Frontal cortex (tissue), 4 donors: ENCODE measurements around the gene SMAD3. TPM values are rescaled to one million over a fixed set of nuclear protein-coding genes. Genes with fewer than 3 reads are reported as not detected.
"Not testable (repeated sequence)": the region's sequence is repeated elsewhere in the genome, so short reads cannot be mapped to it uniquely, and the experiment has no call there.

Source experiments
- DNase-seq, 2 donors: peaks; one replicate each; pipeline ENCODE4 v3.0.0; 2012; ENCODE audit warnings: low spot score in 2 of 2
- FAIRE-seq: peaks from 2 replicates; lab custom pipeline; 2012; peaks lifted over from hg19 to GRCh38; lab: Jason Lieb, UNC
- total RNA-seq: library from RNA; depleted of rRNA; stranded (reverse); fragments of >200 nt; gene quantifications from one replicate; pipeline ENCODE4 v1.2.3, GENCODE V29; 2014
- donor health status: control.
- donor health status: control.
- donor health status: control.

Gene SMAD3
- total RNA-seq, 1 donor from 2014 or later, result 2.0 TPM

DNA sequence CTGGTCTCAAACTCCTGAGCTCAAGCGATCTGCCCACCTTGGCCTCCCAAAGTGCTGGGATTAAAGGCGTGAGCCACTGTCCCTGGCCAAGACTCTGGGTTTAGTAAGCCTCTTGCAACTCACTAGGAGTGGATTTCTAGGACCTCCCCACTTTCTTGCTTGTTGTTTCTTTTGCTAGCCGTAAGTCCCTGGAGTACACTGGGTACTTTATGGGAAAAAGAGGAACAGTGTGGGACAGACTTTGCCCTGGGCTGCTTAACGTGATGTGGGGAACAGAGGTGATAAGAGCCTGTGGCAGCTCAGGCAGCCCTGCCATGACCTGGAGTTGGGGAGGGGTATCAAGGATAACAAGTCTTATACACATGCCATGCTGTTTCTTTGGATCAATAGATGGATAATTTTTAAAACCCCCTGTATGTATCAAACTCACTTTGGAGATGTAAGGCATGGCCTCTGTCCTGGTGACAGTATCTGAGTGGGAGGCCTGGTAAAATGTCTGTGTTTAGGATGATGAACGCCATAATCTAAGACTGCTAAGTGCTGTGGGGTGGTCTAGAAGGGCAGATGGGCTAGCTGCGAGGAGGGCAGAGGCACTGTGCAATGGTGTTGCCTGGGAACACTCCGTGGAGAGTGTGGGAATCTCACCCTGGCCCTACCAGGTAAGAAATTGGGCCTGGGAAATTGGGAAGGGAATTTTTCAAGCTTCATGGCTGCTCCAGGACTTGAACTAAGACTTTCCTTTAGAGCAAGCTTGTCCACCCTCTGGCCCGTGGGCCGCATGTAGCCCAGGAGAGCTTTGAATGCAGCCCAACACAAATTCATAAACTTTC, 54.8 kb downstream of the SMAD3 start:
- no peak for FAIRE-seq

DNA sequence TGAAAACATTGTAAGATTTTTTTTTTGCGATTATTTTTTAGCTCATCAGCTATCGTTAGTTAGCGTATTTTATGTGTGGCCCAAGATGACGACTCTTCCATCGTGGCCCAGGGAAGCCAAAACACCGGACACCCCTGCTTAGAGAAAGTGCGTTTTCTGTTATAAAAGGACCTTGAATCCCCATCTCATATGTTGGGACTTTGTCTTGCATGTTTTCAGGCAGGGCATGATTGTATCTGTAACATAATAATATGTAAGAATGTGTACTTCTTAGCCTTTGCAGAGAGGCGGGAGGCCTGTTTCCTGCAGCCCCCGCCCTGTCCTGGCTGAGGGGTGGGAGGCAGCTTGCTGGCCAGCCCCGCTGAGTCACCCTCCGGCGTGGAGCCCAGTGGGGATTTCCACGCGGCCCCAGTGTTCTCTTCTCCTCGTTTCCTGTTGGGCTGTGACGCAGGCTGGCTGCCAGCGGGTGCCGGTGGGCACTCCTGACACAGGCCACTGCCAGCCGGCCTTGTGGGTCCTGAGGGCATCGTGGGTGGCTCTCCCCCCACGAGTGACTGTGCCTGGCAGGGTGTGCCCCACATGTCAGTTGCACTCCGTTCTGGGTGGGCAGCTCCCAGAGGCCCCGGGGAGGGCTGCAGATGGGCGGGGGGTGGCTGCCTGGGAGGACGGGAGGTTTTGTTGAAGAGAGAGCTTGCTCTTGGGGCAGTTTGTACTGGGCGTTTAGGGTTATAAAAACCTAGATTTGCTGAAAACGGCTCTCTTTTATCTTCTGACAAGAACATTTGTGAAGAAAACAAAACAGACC, 55.6 kb downstream of the SMAD3 start:
- DNase-seq (peak; percentile 31 to 83), FAIRE-seq (no peak)

More for the DNA sequence above, 54.8 kb downstream of the SMAD3 start:
- DNase-seq, result no peak

GRCh38 chr15:67121644-67122605, 56.5 kb downstream of the SMAD3 start:
- DNase-seq (no peak), FAIRE-seq (no peak)

DNA sequence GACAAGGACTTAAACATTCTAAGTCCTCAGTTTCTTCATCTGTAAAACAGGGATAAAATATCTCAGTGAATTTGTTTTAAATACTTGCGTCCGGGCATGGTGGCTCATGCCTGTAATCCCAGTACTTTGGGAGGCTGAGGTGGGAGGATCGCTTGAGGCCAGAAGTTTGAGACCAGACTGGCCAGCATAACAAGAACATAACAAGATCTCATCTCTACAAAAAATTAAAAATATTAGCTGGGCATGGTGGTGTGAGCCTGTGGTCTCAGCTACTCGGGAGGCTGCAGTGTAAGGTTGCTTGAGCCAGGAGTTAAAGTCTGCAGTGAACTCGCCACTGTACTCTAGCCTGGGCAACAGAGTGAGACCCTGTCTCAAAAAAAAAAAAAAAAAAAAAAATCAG, 57.4 kb downstream of the SMAD3 start:
- FAIRE-seq, DNase-seq: not testable (repeated sequence)

DNA sequence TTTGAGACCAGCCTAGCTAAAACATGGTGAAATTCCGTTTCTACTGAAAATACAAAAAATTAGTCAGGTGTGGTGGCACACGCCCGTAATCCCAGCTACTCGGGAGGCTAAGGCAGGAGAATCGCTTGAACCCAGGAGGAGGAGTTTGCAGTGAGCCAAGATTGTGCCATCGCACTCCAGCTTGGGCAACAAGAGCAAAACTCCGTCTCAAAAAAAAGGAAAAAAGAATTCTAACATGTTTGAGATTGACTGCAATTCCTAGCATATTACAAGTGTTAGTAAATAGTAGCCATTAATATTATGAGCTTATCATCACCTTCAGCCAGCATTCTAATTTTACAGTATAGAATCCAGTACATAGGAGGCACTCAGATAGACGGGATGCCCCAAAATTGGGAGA, 57.9 kb downstream of the SMAD3 start:
- not testable (repeated sequence) for DNase-seq, FAIRE-seq

GRCh38 chr15:67124111-67124510, 58.7 kb downstream of the SMAD3 start:
- DNase-seq (no peak), FAIRE-seq (no peak)

GRCh38 chr15:67124911-67125588, 59.6 kb downstream of the SMAD3 start:
- DNase-seq (no peak), FAIRE-seq (no peak)

- FAIRE-seq, result no peak
- peak in 1 of 2 donors; percentile 59 for DNase-seq
These were observed 60.4 kb downstream of the SMAD3 start for GRCh38 chr15:67125589-67126502.

DNA sequence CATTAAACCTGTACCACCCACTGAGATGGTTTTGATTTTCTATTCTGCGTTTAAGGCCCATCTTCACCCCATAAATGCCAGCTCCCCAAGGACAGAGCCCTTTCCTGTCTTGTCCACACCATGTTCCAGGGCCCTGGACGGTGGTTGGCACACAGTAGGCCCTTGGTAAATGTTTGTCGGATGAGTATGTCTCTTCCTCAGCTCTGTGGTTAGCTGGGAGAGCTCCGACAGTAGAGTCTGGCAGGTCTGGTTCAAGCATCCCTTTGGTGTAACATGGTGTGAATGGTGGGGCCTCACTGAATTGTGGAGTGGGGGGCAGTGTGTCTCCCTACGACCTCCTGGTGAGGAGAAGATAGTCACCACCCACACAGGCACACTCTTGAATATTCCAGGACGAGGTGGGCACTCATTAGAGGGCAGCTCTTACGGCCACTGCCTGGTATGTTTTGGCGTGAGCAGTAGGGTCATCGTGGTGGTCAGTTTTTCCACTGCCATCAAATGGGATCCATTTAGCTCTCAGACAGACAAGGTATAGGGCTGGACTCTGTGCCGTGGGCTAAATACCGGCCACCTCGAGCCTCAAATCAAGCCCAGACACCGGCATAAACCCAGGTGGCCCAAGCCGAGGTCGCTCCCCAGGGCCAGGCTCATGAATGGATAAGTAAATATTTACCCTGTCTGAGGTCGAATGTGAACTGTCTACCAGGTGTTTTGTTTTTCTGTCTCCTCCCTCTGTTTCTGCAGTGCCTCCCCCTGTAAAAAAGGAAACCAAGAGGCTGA, 61.3 kb downstream of the SMAD3 start:
- FAIRE-seq, result no peak
- DNase-seq, result no peak

DNA sequence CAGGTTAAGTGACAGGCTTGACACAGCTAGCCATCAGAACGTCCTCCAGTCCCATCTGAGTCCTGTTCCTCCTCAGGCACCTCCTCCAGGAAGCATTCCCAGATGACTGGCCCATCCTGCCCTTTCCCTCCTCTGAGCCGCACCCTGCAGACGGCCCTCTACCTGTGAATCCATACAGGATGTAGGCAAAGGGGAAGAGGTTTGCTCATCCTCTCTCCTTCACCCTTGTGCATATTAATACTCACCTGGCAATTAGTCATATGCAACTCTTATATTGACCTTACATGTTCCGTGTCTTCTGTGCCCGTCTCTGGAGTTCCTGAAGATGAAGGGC, 61.9 kb downstream of the SMAD3 start:
- DNase-seq (no peak), FAIRE-seq (no peak)

DNA sequence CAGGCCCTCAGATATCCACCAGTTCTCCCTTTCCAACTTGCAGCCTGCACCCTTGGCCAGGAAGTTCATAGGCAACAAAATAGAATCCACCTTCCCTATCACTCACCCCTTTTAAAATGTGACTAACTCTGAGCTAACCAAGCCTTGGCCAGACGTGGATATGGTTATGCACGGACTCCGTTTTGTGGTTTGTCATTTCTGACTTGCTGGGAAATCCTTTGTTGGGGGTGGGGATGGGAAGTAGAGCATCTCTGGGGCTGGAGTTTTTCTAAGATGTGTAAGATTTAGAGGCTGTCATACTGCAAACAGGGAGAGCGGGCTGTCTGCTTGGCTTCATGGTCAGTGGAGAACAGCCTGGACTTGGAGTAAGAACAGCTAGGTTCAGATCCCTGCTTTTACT, 62.6 kb downstream of the SMAD3 start:
- DNase-seq (no peak), FAIRE-seq (no peak)

DNA sequence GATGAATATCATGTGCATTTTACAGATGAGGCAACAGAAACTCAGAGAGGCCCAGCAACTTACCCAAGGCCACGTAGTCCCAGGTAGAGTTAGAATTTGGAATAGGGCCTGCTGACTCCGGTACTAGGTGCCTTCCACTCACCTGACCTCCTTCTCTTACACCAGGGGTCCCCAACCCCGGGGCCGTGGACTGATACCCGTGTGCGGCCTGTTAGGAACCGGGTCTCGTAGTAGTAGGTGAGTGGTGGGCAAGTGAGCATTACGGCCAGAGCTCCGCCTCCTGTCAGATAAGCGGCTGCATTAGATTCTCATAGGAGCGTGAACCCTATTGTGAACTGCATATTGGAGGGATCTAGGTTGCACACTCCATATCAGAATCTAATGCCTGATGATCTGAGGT, 64.8 kb downstream of the SMAD3 start:
- no peak for FAIRE-seq

GRCh38 chr15:67130673-67131601, 65.5 kb downstream of the SMAD3 start:
- FAIRE-seq (no peak), DNase-seq (no peak)

More for the DNA sequence above, 64.8 kb downstream of the SMAD3 start:
- DNase-seq, result no peak

GRCh38 chr15:67132276-67132675, 66.9 kb downstream of the SMAD3 start:
- FAIRE-seq (no peak), DNase-seq (no peak)

- no peak for FAIRE-seq
- no peak for DNase-seq
These were observed 67.6 kb downstream of the SMAD3 start for GRCh38 chr15:67133026-67133425.

- no peak for DNase-seq
- no peak for FAIRE-seq
These were observed 68.3 kb downstream of the SMAD3 start for GRCh38 chr15:67133738-67134066.
